WI38 (cell line): ENCODE measurements around the gene MFSD1.

Experiments
- H3K4me3 ChIP-seq: 2 replicates; pipeline ENCODE4 v1.5.1; 2011; ENCODE audit warnings: low read depth, mild to moderate bottlenecking, control low read depth, low read length
- CTCF ChIP-seq: IDR thresholded peaks from 2 replicates; pipeline ENCODE4 v1.5.1; 2012; ENCODE audit warnings: low read depth, mild to moderate bottlenecking, control low read depth, low read length

Gene MFSD1

GRCh38 chr3:158802409-158803268 is 785 bp downstream of the MFSD1 start:
- TF ChIP-seq CTCF: no peak
- peak overlapping the region; percentile 84 for H3K4me3 ChIP-seq

- H3K4me3 ChIP-seq: no peak overlapping the region
- TF ChIP-seq CTCF: no peak
Measured at GRCh38 chr3:158804441-158804840, 2.6 kb downstream of the MFSD1 start.

- no peak overlapping the region for H3K4me3 ChIP-seq
- TF ChIP-seq CTCF: no peak
Measured at GRCh38 chr3:158808697-158809096, 6.8 kb downstream of the MFSD1 start.

- no peak overlapping the region for H3K4me3 ChIP-seq
- TF ChIP-seq CTCF: no peak
Measured at GRCh38 chr3:158809642-158810041, 7.8 kb downstream of the MFSD1 start.

GRCh38 chr3:158810823-158811724 is 9.2 kb downstream of the MFSD1 start:
- no peak for TF ChIP-seq CTCF

GRCh38 chr3:158819282-158819681 is 17.4 kb downstream of the MFSD1 start:
- TF ChIP-seq CTCF: no peak
- H3K4me3 ChIP-seq: no peak overlapping the region

More at GRCh38 chr3:158810823-158811724, 9.2 kb downstream of the MFSD1 start:
- no peak overlapping the region for H3K4me3 ChIP-seq
